ENCODE results near the gene HMX3.

HMX3 gene

GRCh38 chr10:123135415-123136141 is at the start of gene HMX3:
Gene HMX3, plus strand, starts transcription at chr10:123135970. Its CDS starts 81 bp downstream, at chr10:123136051.
- DNase-seq: peak; percentile 29

GRCh38 chr10:123086281-123086680 is 49.5 kb upstream of the HMX3 start:
- no peak for DNase-seq

- DNase-seq: no peak
These were observed 48.4 kb upstream of the HMX3 start for GRCh38 chr10:123087348-123087747.

GRCh38 chr10:123087786-123088185 is 48.0 kb upstream of the HMX3 start:
- DNase-seq: no peak

- no peak for DNase-seq
These were observed 42.9 kb upstream of the HMX3 start for GRCh38 chr10:123092635-123093414.

- DNase-seq: no peak
These were observed 42.3 kb upstream of the HMX3 start for GRCh38 chr10:123093489-123093888.

GRCh38 chr10:123096452-123096851 is 39.3 kb upstream of the HMX3 start:
- DNase-seq: no peak

GRCh38 chr10:123097039-123097438 is 38.7 kb upstream of the HMX3 start:
- no peak for DNase-seq

GRCh38 chr10:123100030-123100762 is 35.6 kb upstream of the HMX3 start:
- DNase-seq: no peak

- DNase-seq: no peak
These were observed 33.9 kb upstream of the HMX3 start for GRCh38 chr10:123101872-123102271.

GRCh38 chr10:123102673-123103072 is 33.1 kb upstream of the HMX3 start:
- DNase-seq: peak; percentile 19

GRCh38 chr10:123103944-123104343 is 31.8 kb upstream of the HMX3 start:
- no peak for DNase-seq

- no peak for DNase-seq
These were observed 26.3 kb upstream of the HMX3 start for GRCh38 chr10:123109466-123109865.

GRCh38 chr10:123117644-123118417 is 17.9 kb upstream of the HMX3 start:
- DNase-seq: no peak

- DNase-seq: no peak
These were observed 16.7 kb upstream of the HMX3 start for GRCh38 chr10:123119081-123119480.

GRCh38 chr10:123126246-123126645 is 9.5 kb upstream of the HMX3 start:
- DNase-seq: no peak

- DNase-seq: no peak
These were observed 6.0 kb upstream of the HMX3 start for GRCh38 chr10:123129618-123130271.

- DNase-seq: peak; percentile 70
These were observed 2.9 kb upstream of the HMX3 start for GRCh38 chr10:123132576-123133477.

GRCh38 chr10:123133541-123134342 is 2.0 kb upstream of the HMX3 start:
- DNase-seq: no peak

GRCh38 chr10:123134343-123134914 is 1.3 kb upstream of the HMX3 start:
- no peak for DNase-seq

Measured in DMS153 (cell line).